Measurements from ENCODE around the gene MFSD2A. TPM values are rescaled to one million over a fixed set of nuclear protein-coding genes. Genes with fewer than 3 reads are reported as not detected.

The MFSD2A gene
- polyA plus RNA-seq, 3 donors: 6.8 to 17.9 (median 7.9) TPM

DNA sequence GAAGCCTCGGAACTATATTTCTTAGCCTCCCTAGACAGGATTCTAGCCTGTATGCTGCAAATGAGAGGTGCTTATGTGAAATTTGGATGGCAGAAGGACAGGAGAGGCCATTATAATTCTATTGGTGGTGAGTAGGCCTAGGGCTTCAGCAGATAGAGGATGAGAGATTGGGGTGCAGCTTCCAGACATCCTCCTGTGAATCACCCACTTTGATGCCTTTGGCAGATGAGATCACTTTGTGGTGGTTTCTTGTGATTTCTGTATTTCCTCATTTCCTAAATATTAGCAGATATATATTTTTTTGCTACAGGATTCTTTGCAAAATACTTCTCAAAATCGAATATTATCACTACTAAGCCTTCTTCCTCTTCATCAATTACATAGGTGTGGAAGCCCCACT, 37.3 kb downstream of the MFSD2A start:
- no peaks in the 10 kb centered on the region for H3K9me3 ChIP-seq (replicated peaks in 1 of 2; ENCODE audit: control insufficient read depth in 1 of 2, insufficient read depth in 1 of 2, low read length in 2 of 2)
- Mint-ChIP-seq H3K27me3 (ENCODE audit: low read depth in 3 of 3) (peaks cover 0 to 2% (median 0%) of the 10 kb centered on the region in 3 donors), H3K4me1 (peaks cover 27% of the 10 kb centered on the region), H3K4me3 (no peak overlapping the region), H3K9me3 (peaks cover 0 to 2% (median 0%) of the 10 kb centered on the region in 7 donors), H3K36me3 (no peaks in the 10 kb centered on the region), H3K27ac (peak overlapping the region; percentile 67 to 93 (median 83))
- H3K79me2 ChIP-seq (ENCODE audit: insufficient read depth, low read length): no peaks in the 10 kb centered on the region
- H4K20me1 ChIP-seq (ENCODE audit: insufficient read depth, low read length): no peaks in the 10 kb centered on the region
- H3K4me2 ChIP-seq (replicated peaks; ENCODE audit: extremely low read depth, low read length, poor library complexity, severe bottlenecking): no peak overlapping the region
- H3K27me3 ChIP-seq (ENCODE audit: control insufficient read depth in 2 of 2, insufficient read depth in 2 of 2, low read length in 2 of 2): no peaks in the 10 kb centered on the region
- peak; percentile 76 to 86 (median 84) for DNase-seq
- TF ChIP-seq, protein P1, sequence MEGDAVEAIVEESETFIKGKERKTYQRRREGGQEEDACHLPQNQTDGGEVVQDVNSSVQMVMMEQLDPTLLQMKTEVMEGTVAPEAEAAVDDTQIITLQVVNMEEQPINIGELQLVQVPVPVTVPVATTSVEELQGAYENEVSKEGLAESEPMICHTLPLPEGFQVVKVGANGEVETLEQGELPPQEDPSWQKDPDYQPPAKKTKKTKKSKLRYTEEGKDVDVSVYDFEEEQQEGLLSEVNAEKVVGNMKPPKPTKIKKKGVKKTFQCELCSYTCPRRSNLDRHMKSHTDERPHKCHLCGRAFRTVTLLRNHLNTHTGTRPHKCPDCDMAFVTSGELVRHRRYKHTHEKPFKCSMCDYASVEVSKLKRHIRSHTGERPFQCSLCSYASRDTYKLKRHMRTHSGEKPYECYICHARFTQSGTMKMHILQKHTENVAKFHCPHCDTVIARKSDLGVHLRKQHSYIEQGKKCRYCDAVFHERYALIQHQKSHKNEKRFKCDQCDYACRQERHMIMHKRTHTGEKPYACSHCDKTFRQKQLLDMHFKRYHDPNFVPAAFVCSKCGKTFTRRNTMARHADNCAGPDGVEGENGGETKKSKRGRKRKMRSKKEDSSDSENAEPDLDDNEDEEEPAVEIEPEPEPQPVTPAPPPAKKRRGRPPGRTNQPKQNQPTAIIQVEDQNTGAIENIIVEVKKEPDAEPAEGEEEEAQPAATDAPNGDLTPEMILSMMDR (IDR thresholded peaks at IDR 0.05): no peak
- H2AFZ ChIP-seq (ENCODE audit: insufficient read depth, low read depth, low read length, poor library complexity, severe bottlenecking): no peak overlapping the region
- intact Hi-C loops (cut with micrococcal nuclease): no loop called here
- no peaks in the 10 kb centered on the region for H3K36me3 ChIP-seq (replicated peaks in 1 of 2; ENCODE audit: control insufficient read depth in 1 of 2, insufficient read depth in 2 of 2, low read length in 2 of 2)
- H3K4me1 ChIP-seq (ENCODE audit: control insufficient read depth in 1 of 2, insufficient read depth in 2 of 2, low read length in 2 of 2): peaks cover 23 to 38% of the 10 kb centered on the region in 2 donors
- H3K27ac ChIP-seq (ENCODE audit: low read depth in 1 of 2, low read length in 2 of 2): peak overlapping the region; percentile 36 to 75
- no CpG with 5 or more reads among the region's 2 CpGs for WGBS (ENCODE audit: insufficient coverage)
- no peak overlapping the region for H3K4me3 ChIP-seq (replicated peaks in 1 of 3; ENCODE audit: low read depth in 2 of 3, low read length in 3 of 3)
- H3K9ac ChIP-seq (ENCODE audit: insufficient read depth, low read length, poor library complexity, severe bottlenecking): no peak overlapping the region

DNA sequence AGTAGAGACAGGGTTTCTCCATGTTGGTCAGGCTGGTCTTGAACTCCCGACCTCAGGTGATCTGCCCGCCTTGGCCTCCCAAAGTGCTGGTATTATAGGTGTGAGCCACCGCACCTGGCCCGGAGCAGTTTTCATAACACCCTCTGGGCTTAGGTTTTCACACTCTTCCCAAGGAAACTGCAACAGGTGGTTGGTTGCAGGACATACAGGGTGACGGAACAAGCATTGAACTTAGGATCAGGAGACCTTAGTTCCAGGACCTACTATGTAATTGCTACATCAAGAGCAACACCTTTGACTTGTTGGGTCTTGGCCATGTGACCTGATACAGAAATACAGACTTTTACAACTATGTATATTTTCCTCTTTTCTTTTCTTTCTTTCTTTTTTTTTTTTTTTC, 37.9 kb downstream of the MFSD2A start:
- intact Hi-C loops (cut with micrococcal nuclease): no loop called here
- Mint-ChIP-seq H3K27ac (peak overlapping the region; percentile 67 to 93 (median 83)), H3K36me3 (no peaks in the 10 kb centered on the region), H3K4me3 (no peak overlapping the region), H3K27me3 (ENCODE audit: low read depth in 3 of 3) (no peaks in the 10 kb centered on the region), H3K4me1 (peaks cover 30% of the 10 kb centered on the region), H3K9me3 (peaks cover 0 to 2% (median 0%) of the 10 kb centered on the region in 7 donors)
- no CpG with 5 or more reads among the region's 5 CpGs for WGBS (ENCODE audit: insufficient coverage)
- no peak overlapping the region for H3K4me2 ChIP-seq (replicated peaks; ENCODE audit: extremely low read depth, low read length, poor library complexity, severe bottlenecking)
- H3K36me3 ChIP-seq (replicated peaks in 1 of 2; ENCODE audit: control insufficient read depth in 1 of 2, insufficient read depth in 2 of 2, low read length in 2 of 2): no peaks in the 10 kb centered on the region
- H3K79me2 ChIP-seq (ENCODE audit: insufficient read depth, low read length): no peaks in the 10 kb centered on the region
- TF ChIP-seq, protein P1 (IDR thresholded peaks at IDR 0.05): no peak
- H4K20me1 ChIP-seq (ENCODE audit: insufficient read depth, low read length): no peaks in the 10 kb centered on the region
- no peaks in the 10 kb centered on the region for H3K27me3 ChIP-seq (ENCODE audit: control insufficient read depth in 2 of 2, insufficient read depth in 2 of 2, low read length in 2 of 2)
- peaks cover 23 to 41% of the 10 kb centered on the region in 2 donors for H3K4me1 ChIP-seq (ENCODE audit: control insufficient read depth in 1 of 2, insufficient read depth in 2 of 2, low read length in 2 of 2)
- DNase-seq: no peak
- H2AFZ ChIP-seq (ENCODE audit: insufficient read depth, low read depth, low read length, poor library complexity, severe bottlenecking): no peak overlapping the region
- H3K4me3 ChIP-seq (replicated peaks in 1 of 3; ENCODE audit: low read depth in 2 of 3, low read length in 3 of 3): no peak overlapping the region
- H3K27ac ChIP-seq (ENCODE audit: low read depth in 1 of 2, low read length in 2 of 2): peak overlapping the region in 1 of 2 donors; percentile 75
- H3K9ac ChIP-seq (ENCODE audit: insufficient read depth, low read length, poor library complexity, severe bottlenecking): no peak overlapping the region
- no peaks in the 10 kb centered on the region for H3K9me3 ChIP-seq (replicated peaks in 1 of 2; ENCODE audit: control insufficient read depth in 1 of 2, insufficient read depth in 1 of 2, low read length in 2 of 2)
